CD4-positive, alpha-beta T cell (primary cell): Measurements from ENCODE around the gene CISH. TPM values are rescaled to one million over a fixed set of nuclear protein-coding genes. Genes with fewer than 3 reads are reported as not detected.

Experiments used
- ATAC-seq: fragments of 200-7000 bp; cut with Tn5 transposase; one replicate; pipeline ENCODE4 v1.10.0; 2022; ENCODE audit warnings: mild to moderate bottlenecking; ENCODE audit not compliant: poor library complexity
- CTCF ChIA-PET: fragments of 350-600 bp; sonication (Branson Sonifier 250); formaldehyde crosslinking; loops from one replicate; lab custom pipeline; 2021; ENCODE audit warnings: antibody characterized with exemption, inconsistent platforms; lab: Charles Lee
- POLR2A ChIA-PET: fragments of 350-600 bp; sonication (Branson Sonifier 250); formaldehyde crosslinking; loops from one replicate; lab custom pipeline; 2021; ENCODE audit warnings: antibody characterized with exemption, inconsistent platforms; lab: Charles Lee
- DNase-seq, 14 experiments: peaks; one replicate each; pipeline ENCODE4 v3.0.0-alpha.2; 2013 to 2020; ENCODE audit warnings: mixed read lengths in 2 of 14
- H3K27ac ChIP-seq, 2 donors: one replicate each; pipeline versions ENCODE4 v1.5.1 to v1.7.0; 2013; ENCODE audit warnings: low read length in 2 of 2, low read depth in 1 of 2, mild to moderate bottlenecking in 1 of 2
- H3K27me3 ChIP-seq, 2 experiments: 1 replicate in 1 of 2; 2 replicates in 1 of 2; pipeline versions ENCODE4 v1.6.1 to v1.7.0; 2013; ENCODE audit warnings: low read length in 2 of 2, control low read depth in 1 of 2, mild to moderate bottlenecking in 1 of 2, moderate library complexity in 1 of 2; ENCODE audit not compliant: insufficient read depth in 2 of 2, control insufficient read depth in 1 of 2
- H3K36me3 ChIP-seq: one replicate; pipeline ENCODE4 v1.6.1; 2013; ENCODE audit warnings: low read length, control low read depth; ENCODE audit not compliant: insufficient read depth
- H3K4me1 ChIP-seq: one replicate; pipeline ENCODE4 v1.6.1; 2013; ENCODE audit warnings: low read length, control low read depth; ENCODE audit not compliant: insufficient read depth
- H3K4me3 ChIP-seq: one replicate; pipeline ENCODE4 v1.5.1; 2013; ENCODE audit warnings: mild to moderate bottlenecking, low read length, moderate library complexity
- H3K9me3 ChIP-seq, 2 experiments: 1 replicate in 1 of 2; 2 replicates in 1 of 2; pipeline versions ENCODE4 v1.6.1 to v1.7.0; 2013; ENCODE audit warnings: low read length in 2 of 2, mild to moderate bottlenecking in 2 of 2, control low read depth in 1 of 2, moderate library complexity in 1 of 2; ENCODE audit not compliant: control insufficient read depth in 1 of 2, insufficient read depth in 1 of 2
- H3K27ac Mint-ChIP-seq: one replicate; pipeline ENCODE4 v1.8.0; 2020; ENCODE audit warnings: mixed read lengths
- H3K27me3 Mint-ChIP-seq: one replicate; pipeline ENCODE4 v1.8.0; 2021; ENCODE audit warnings: mixed read lengths
- H3K36me3 Mint-ChIP-seq: one replicate; pipeline ENCODE4 v1.8.0; 2021; ENCODE audit warnings: low read depth, mixed read lengths
- H3K4me1 Mint-ChIP-seq: one replicate; pipeline ENCODE4 v1.8.0; 2021; ENCODE audit warnings: low read depth, mixed read lengths
- H3K4me3 Mint-ChIP-seq: one replicate; pipeline ENCODE4 v1.8.0; 2020; ENCODE audit warnings: mild to moderate bottlenecking, mixed read lengths
- H3K9me3 Mint-ChIP-seq: one replicate; pipeline ENCODE4 v1.8.0; 2020; ENCODE audit warnings: mixed read lengths
- intact Hi-C, 2 experiments: fragments of 100-400 bp; cut with DNase I in 1 of 2; cut with micrococcal nuclease in 1 of 2; formaldehyde crosslinking; loops; one replicate each; pipeline versions ENCODE4 v1.15.1 to v1.9.0; 2023 to 2025; cut with DNase I, micrococcal nuclease
- total RNA-seq, 174 experiments: library from RNA in 2 of 174; stranded (reverse) in 2 of 174; gene quantifications; one replicate each; pipeline ENCODE4 v1.2.3 and lab custom pipeline; 2021 to 2026
- TF ChIP-seq, protein P1 (sequence below): fragments of 200-600 bp; IDR thresholded peaks from one replicate; pipeline ENCODE4 v1.8.0; 2022; ENCODE audit warnings: antibody characterized with exemption, mild to moderate bottlenecking

Gene CISH
- total RNA-seq, 2 experiments from 2014 or later, result 3.5 to 3.7 TPM

GRCh38 chr3:50648313-50648712 lies 36.7 kb upstream of the CISH start:
- H3K9me3 Mint-ChIP-seq, result no peaks in the 10 kb centered on the region
- H3K27ac Mint-ChIP-seq, result no peak overlapping the region
- no peaks in the 10 kb centered on the region for H3K9me3 ChIP-seq
- peaks cover 59% of the 10 kb centered on the region for H3K36me3 ChIP-seq
- no peaks in the 10 kb centered on the region for H3K4me1 Mint-ChIP-seq
- no peaks in the 10 kb centered on the region for H3K27me3 ChIP-seq
- no peaks in the 10 kb centered on the region for H3K27me3 Mint-ChIP-seq
- no peak overlapping the region for H3K4me3 Mint-ChIP-seq
- ChIA-PET CTCF (no interaction called here), POLR2A (no interaction called here)
- ATAC-seq (no peak), DNase-seq (no peak)
- TF ChIP-seq, protein P1, sequence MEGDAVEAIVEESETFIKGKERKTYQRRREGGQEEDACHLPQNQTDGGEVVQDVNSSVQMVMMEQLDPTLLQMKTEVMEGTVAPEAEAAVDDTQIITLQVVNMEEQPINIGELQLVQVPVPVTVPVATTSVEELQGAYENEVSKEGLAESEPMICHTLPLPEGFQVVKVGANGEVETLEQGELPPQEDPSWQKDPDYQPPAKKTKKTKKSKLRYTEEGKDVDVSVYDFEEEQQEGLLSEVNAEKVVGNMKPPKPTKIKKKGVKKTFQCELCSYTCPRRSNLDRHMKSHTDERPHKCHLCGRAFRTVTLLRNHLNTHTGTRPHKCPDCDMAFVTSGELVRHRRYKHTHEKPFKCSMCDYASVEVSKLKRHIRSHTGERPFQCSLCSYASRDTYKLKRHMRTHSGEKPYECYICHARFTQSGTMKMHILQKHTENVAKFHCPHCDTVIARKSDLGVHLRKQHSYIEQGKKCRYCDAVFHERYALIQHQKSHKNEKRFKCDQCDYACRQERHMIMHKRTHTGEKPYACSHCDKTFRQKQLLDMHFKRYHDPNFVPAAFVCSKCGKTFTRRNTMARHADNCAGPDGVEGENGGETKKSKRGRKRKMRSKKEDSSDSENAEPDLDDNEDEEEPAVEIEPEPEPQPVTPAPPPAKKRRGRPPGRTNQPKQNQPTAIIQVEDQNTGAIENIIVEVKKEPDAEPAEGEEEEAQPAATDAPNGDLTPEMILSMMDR, result no peak
- peaks cover 41% of the 10 kb centered on the region for H3K36me3 Mint-ChIP-seq
- intact Hi-C loops, result no loop called here
- no peak overlapping the region for H3K27ac ChIP-seq
- H3K4me3 ChIP-seq, result no peak overlapping the region
- H3K4me1 ChIP-seq, result no peaks in the 10 kb centered on the region

- H3K27ac ChIP-seq, result no peak overlapping the region
- no peaks in the 10 kb centered on the region for H3K9me3 ChIP-seq
- Mint-ChIP-seq H3K4me3 (no peak overlapping the region), H3K27ac (no peak overlapping the region), H3K36me3 (peaks cover 65% of the 10 kb centered on the region), H3K9me3 (no peaks in the 10 kb centered on the region), H3K4me1 (no peaks in the 10 kb centered on the region), H3K27me3 (no peaks in the 10 kb centered on the region)
- ATAC-seq (no peak), DNase-seq (no peak)
- H3K4me3 ChIP-seq, result no peak overlapping the region
- peaks cover 87% of the 10 kb centered on the region for H3K36me3 ChIP-seq
- intact Hi-C loops, result no loop called here
- H3K4me1 ChIP-seq, result no peaks in the 10 kb centered on the region
- TF ChIP-seq, protein P1, result no peak
- CTCF ChIA-PET, result interaction anchor here (0.6 kb wide), 1 partner anchor 862 kb away, joined by 3 read pairs; no protein-coding TSS in a partner anchor
- POLR2A ChIA-PET, result no interaction called here
- H3K27me3 ChIP-seq, result no peaks in the 10 kb centered on the region
Measured at GRCh38 chr3:50645378-50645777, 33.8 kb upstream of the CISH start.

DNA sequence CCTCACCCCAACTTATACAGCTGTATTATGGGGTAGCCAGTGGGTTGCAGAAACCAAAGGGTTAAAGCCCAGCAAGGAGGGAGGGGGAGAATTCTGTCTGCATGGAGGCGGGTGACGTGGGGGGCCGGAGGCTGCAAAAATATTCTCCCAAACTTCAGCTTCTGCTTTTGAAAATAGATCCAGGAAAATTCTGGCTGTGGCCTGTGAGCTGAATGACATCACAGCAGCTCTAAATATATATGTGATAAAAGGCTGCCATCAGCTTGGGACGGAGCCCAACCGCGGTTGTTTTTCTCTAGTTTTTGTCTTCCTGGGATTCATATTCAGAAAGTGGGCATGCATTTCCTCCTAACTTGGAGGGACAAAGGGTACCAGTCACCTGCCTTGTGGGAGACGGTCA lies 33.0 kb upstream of the CISH start:
- H3K4me3 ChIP-seq, result no peak overlapping the region
- ChIA-PET POLR2A (no interaction called here), CTCF (no interaction called here)
- intact Hi-C loops, result no loop called here
- ATAC-seq, result no peak
- no peak overlapping the region for H3K27ac Mint-ChIP-seq
- H3K36me3 ChIP-seq, result peaks cover 95% of the 10 kb centered on the region
- no peaks in the 10 kb centered on the region for H3K27me3 ChIP-seq
- no peak overlapping the region for H3K27ac ChIP-seq
- H3K4me1 Mint-ChIP-seq, result no peaks in the 10 kb centered on the region
- H3K36me3 Mint-ChIP-seq, result peaks cover 69% of the 10 kb centered on the region
- H3K4me1 ChIP-seq, result no peaks in the 10 kb centered on the region
- no peaks in the 10 kb centered on the region for H3K9me3 ChIP-seq
- H3K27me3 Mint-ChIP-seq, result no peaks in the 10 kb centered on the region
- TF ChIP-seq, protein P1, result no peak
- no peaks in the 10 kb centered on the region for H3K9me3 Mint-ChIP-seq
- DNase-seq, result no peak
- no peak overlapping the region for H3K4me3 Mint-ChIP-seq
